Activated CD8-positive, alpha-beta memory T cell treated with anti-CD3 and anti-CD28 coated beads, Interleukin-2, amount 50 U/mL, for 4 hours (primary cell): ENCODE measurements around the gene SULT2A1.
"Not testable (repeated sequence)": the region's sequence is repeated elsewhere in the genome, so short reads cannot be mapped to it uniquely, and the experiment has no call there.

Experiments used
- DNase-seq: peaks from one replicate; pipeline ENCODE4 v3.0.0-alpha.2; 2020

Gene SULT2A1

GRCh38 chr19:47859838-47860237, 26.3 kb downstream of the SULT2A1 start:
- DNase-seq = not testable (repeated sequence)

DNA sequence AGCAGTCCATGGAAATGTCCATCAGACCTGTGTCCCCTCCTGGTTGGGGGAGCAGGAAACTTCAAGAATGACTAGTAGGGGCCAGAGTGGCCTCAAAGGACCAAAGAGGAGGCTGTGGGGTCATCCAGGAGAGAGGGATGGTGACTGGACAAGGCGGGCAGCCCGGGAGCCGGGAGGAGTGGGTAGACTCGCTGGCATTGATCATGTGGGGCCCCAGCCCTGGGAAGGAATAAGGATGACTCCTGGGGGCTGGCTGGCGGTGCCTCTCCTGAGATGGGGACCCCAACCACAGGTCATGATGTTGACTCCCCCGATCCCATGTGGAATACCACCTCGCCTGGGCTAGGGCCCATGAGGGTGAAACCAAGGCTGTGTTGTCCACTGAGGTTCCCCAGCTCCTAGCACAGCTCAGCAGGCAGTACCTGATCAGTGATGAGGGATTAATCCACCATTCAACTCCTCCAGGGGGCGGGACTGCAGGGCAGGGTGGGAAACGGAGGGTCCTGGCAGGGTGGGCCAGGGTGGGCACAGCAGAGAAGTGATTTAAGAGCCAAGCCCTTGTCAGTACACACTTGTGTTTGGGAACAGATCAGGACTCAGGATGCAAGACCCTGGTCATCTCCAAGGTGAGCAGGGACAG, 27.3 kb downstream of the SULT2A1 start, which contains the start of gene TPRX2:
Gene TPRX2, plus strand, starts transcription at position 590 of the 640 bp plus-strand sequence. Its CDS starts 12 bp downstream, at position 602.
- not testable (repeated sequence) for DNase-seq

- not testable (repeated sequence) for DNase-seq
These were observed 27.9 kb downstream of the SULT2A1 start for GRCh38 chr19:47858231-47858630.

- DNase-seq = no peak
These were observed 31.7 kb downstream of the SULT2A1 start for GRCh38 chr19:47854459-47854858.

- DNase-seq = no peak
These were observed 33.1 kb downstream of the SULT2A1 start for GRCh38 chr19:47853003-47853402.

DNA sequence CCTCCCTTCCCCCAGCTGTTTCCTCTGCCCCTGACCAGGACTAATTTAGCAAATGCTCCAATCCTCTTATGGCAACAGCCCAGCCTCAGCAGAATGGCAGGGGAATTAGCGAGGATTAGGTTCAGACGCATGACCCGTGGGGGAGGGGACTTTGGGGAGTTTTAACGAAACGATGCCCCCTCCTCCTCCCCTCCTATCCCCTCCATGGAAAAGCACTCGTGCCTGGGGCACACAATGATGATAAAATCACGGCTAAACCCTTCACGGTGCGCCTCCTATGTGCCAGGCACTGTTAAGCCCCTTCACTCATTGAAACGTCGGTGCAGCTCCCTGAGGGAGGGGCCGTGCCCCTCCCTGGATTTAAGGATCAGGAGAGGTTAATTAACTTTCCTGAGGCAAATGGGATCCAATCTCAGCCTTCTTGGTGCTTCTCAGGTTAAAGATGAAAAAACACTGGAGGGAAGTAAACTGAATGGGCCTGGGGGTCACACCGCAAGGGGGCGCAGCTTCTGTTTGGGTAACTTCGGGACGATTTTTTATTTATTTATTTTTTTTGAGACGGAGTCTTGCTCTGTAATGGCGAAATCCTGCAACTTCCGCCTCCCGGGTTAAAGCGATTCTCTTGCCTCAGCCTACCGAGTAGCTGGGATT, 37.2 kb downstream of the SULT2A1 start:
- DNase-seq = no peak

- DNase-seq = no peak
These were observed 37.7 kb downstream of the SULT2A1 start for GRCh38 chr19:47848425-47848822.

- no peak for DNase-seq
These were observed 43.2 kb downstream of the SULT2A1 start for GRCh38 chr19:47842941-47843340.

DNA sequence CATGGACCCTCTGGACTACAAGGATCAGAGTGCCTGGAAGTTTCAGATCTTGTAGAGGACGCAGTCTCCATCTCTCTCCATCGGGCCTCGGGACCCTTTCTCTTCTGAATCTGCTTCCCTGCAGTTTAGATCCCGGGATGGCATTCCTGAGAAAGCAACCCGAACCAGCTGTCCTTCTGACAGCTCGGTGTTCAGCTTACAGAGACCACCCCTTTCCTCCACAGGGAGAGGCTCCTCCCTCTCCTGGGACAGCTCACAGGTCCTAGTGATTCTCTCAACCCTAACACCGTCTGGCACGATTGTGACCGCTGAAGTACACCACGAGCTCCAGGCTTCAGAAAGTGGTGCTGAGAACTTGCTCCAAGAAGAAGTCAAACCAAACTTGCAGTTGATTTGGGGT, 46.2 kb downstream of the SULT2A1 start:
- no peak for DNase-seq

GRCh38 chr19:47839411-47839810, 46.7 kb downstream of the SULT2A1 start:
- DNase-seq = no peak

- DNase-seq = no peak
These were observed 50.1 kb downstream of the SULT2A1 start for GRCh38 chr19:47836038-47836437.

DNA sequence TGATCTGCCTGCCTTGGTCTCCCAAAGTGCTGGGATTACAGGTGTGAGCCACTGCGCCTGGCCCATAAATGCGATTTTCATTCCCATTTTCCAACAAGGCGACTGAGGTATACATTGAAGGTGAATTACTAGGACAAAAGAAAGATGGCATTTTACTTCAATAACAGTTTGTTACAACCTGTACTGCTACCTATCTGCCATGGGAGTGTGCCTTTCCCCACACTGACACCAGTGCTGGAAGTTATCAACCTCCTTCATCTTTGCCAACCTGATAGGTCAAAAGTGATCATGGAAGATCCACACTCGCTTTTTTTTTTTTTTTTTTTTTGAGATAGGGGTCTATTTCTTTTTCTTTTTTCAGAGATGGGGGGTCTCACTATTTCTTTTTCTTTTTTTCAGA, 53.4 kb downstream of the SULT2A1 start:
- DNase-seq = no peak

- no peak for DNase-seq
These were observed 59.3 kb downstream of the SULT2A1 start for GRCh38 chr19:47826800-47827199.

- no peak for DNase-seq
These were observed 61.7 kb downstream of the SULT2A1 start for GRCh38 chr19:47824396-47824795.

DNA sequence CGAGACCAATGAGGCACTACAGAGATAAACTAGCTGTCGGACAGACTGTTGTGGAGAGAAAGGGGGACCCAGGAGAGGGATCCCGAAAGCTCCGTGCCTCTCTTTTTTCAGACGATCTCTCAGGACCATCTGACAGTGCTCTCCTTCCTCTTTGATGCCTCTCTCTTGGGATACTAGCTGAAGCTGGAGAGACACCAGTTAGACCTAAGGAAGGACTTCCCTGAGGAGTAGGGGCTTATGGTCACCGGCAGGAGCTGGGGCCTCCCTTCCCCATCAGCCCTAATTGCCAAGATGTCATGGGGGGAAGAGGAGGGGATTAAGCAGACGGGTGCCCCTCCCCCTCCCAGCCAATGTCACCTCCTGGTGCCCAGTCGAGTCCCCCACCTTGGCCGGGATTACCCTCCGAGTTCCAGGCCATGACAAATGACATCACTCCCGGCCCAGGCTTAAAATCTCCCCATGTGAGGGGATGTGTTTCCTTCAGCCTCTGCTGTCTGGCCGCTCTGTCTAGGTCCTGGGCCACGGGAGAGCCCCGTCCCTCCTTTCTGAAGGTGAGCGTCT, 64.6 kb downstream of the SULT2A1 start, which contains the start of gene CRX:
Gene CRX, plus strand, starts transcription at position 478 of the 561 bp plus-strand sequence. CDS start 12,507 bp downstream, outside the sequence.
- no peak for DNase-seq
